Testis (tissue), 3 donors: ENCODE data around the gene GTF3C2. TPM values are rescaled to one million over a fixed set of nuclear protein-coding genes. Genes with fewer than 3 reads are reported as not detected.

Source experiments
- DNase-seq: peaks from one replicate; pipeline ENCODE4 v3.0.0-alpha.2; 2019
- H3K27ac ChIP-seq, 2 donors: fragments of 200-600 bp; sonication (generic); one replicate each; pipeline ENCODE4 v1.5.1; 2019
- H3K27me3 ChIP-seq: fragments of 200-600 bp; sonication (generic); one replicate; pipeline ENCODE4 v1.5.1; 2019
- H3K36me3 ChIP-seq: fragments of 200-600 bp; sonication (generic); one replicate; pipeline ENCODE4 v1.5.1; 2017; ENCODE audit warnings: low read depth; ENCODE audit errors: missing control alignments
- H3K4me1 ChIP-seq: fragments of 200-600 bp; sonication (generic); one replicate; pipeline ENCODE4 v1.5.1; 2019
- H3K4me3 ChIP-seq, 2 donors: fragments of 200-600 bp; sonication (generic); one replicate each; pipeline ENCODE4 v1.5.1; 2017 to 2019
- H3K9me3 ChIP-seq: fragments of 200-600 bp; sonication (generic); one replicate; pipeline ENCODE4 v1.5.1; 2017
- CTCF ChIP-seq, 3 experiments: fragments of 450-650 bp in 2 of 3; fragments of 200-600 bp in 1 of 3; sonication (generic) in 1 of 3; IDR thresholded peaks; one replicate each; pipeline ENCODE4 v1.5.1; 2016 to 2019; ENCODE audit warnings: antibody characterized with exemption in 3 of 3, mild to moderate bottlenecking in 2 of 3, moderate library complexity in 1 of 3
- POLR2A ChIP-seq: fragments of 450-650 bp; IDR thresholded peaks from one replicate; pipeline ENCODE4 v1.6.1; 2017; ENCODE audit warnings: antibody characterized with exemption, mild to moderate bottlenecking, moderate library complexity
- WGBS, 2 donors: methylation state at CpG; one replicate each; pipeline ENCODE4 v1.1.5; 2018; 5-methylcytosine and 5-hydroxymethylcytosine counted together
- intact Hi-C: fragments of 100-400 bp; cut with DNase I; formaldehyde crosslinking; loops from one replicate; pipeline ENCODE4 v1.15.1; 2023; ENCODE audit warnings: low total_unique reads
- polyA plus RNA-seq: library from polyadenylated mRNA; stranded (reverse); fragments of 350-450 nt; fragmentation: Illumina TruSeq; extraction: RNeasy Lipid Tissue Mini Kit (QIAGEN cat#74804); gene quantifications from one replicate; pipeline ENCODE4 v1.2.3, GENCODE V29; 2014; ENCODE audit warnings: low read depth, low replicate concordance; ENCODE audit not compliant: insufficient read depth
- total RNA-seq, 2 donors: library from RNA; depleted of rRNA; stranded (reverse); fragments of >200 nt; gene quantifications; one replicate each; pipeline ENCODE4 v1.2.3, GENCODE V29; 2016

GTF3C2 gene
- total and polyA plus RNA-seq, 3 donors from 2014 or later, result 55.1 to 91.3 (median 72.6) TPM

- no peaks in the 10 kb centered on the region for H3K4me1 ChIP-seq
- no peak for TF ChIP-seq CTCF (IDR thresholded peaks at IDR 0.05)
- no peak for TF ChIP-seq POLR2A
- DNase-seq, result no peak
- intact Hi-C loops, result no loop called here
- no peaks in the 10 kb centered on the region for H3K27me3 ChIP-seq
- H3K9me3 ChIP-seq, result no peaks in the 10 kb centered on the region
- H3K36me3 ChIP-seq, result no peaks in the 10 kb centered on the region
- H3K4me3 ChIP-seq, result no peak overlapping the region
- H3K27ac ChIP-seq, result no peak overlapping the region
- WGBS, 2 donors, result 83 to 96% methylated on average over 7 of the region's 7 CpGs
Measured at GRCh38 chr2:27336173-27336572, 20.4 kb downstream of the GTF3C2 start.

- 84 to 89% methylated on average over 3 of the region's 3 CpGs for WGBS, 2 donors
- TF ChIP-seq POLR2A (no peak), CTCF (IDR thresholded peaks at IDR 0.05) (no peak)
- Histone ChIP-seq H3K4me3 (no peak overlapping the region), H3K9me3 (no peaks in the 10 kb centered on the region), H3K36me3 (no peaks in the 10 kb centered on the region), H3K4me1 (no peaks in the 10 kb centered on the region), H3K27me3 (no peaks in the 10 kb centered on the region), H3K27ac (no peak overlapping the region)
- intact Hi-C loops, result no loop called here
- no peak for DNase-seq
Measured at GRCh38 chr2:27335311-27335710, 21.3 kb downstream of the GTF3C2 start.

- H3K9me3 ChIP-seq, result no peaks in the 10 kb centered on the region
- no peak overlapping the region for H3K4me3 ChIP-seq
- intact Hi-C loops, result no loop called here
- no peaks in the 10 kb centered on the region for H3K36me3 ChIP-seq
- TF ChIP-seq POLR2A, result no peak
- no peak for TF ChIP-seq CTCF (IDR thresholded peaks at IDR 0.05)
- WGBS, 2 donors, result 85 to 97% methylated on average over 5 of the region's 5 CpGs
- H3K27ac ChIP-seq, result no peak overlapping the region
- peaks cover 16% of the 10 kb centered on the region for H3K4me1 ChIP-seq
- DNase-seq, result no peak
- no peaks in the 10 kb centered on the region for H3K27me3 ChIP-seq
Measured at GRCh38 chr2:27324720-27325119, 31.8 kb downstream of the GTF3C2 start.

GRCh38 chr2:27323596-27324285 is 32.8 kb downstream of the GTF3C2 start:
- Histone ChIP-seq H3K27ac (peak overlapping the region; percentile 76 to 93), H3K36me3 (no peaks in the 10 kb centered on the region), H3K27me3 (no peaks in the 10 kb centered on the region), H3K4me3 (peak overlapping the region; percentile 78 to 79), H3K9me3 (no peaks in the 10 kb centered on the region), H3K4me1 (peaks cover 16% of the 10 kb centered on the region)
- intact Hi-C loops, result no loop called here
- WGBS, 2 donors, result 16 to 19% methylated on average over 5 of the region's 5 CpGs
- TF ChIP-seq POLR2A (no peak), CTCF (IDR thresholded peaks at IDR 0.05) (no peak)
- DNase-seq, result no peak
